ENCODE results near the gene NIPAL3. TPM values are rescaled to one million over a fixed set of nuclear protein-coding genes. Genes with fewer than 3 reads are reported as not detected.
A peak's percentile ranks its signal among the peaks of the same experiment; 100 is the strongest.

NIPAL3 gene
- total RNA-seq, 3 donors from 2014 or later (not counting 1 experiment from before 2014, with no cell fraction given) = 16.6 to 31.9 (median 29.4) TPM

DNA sequence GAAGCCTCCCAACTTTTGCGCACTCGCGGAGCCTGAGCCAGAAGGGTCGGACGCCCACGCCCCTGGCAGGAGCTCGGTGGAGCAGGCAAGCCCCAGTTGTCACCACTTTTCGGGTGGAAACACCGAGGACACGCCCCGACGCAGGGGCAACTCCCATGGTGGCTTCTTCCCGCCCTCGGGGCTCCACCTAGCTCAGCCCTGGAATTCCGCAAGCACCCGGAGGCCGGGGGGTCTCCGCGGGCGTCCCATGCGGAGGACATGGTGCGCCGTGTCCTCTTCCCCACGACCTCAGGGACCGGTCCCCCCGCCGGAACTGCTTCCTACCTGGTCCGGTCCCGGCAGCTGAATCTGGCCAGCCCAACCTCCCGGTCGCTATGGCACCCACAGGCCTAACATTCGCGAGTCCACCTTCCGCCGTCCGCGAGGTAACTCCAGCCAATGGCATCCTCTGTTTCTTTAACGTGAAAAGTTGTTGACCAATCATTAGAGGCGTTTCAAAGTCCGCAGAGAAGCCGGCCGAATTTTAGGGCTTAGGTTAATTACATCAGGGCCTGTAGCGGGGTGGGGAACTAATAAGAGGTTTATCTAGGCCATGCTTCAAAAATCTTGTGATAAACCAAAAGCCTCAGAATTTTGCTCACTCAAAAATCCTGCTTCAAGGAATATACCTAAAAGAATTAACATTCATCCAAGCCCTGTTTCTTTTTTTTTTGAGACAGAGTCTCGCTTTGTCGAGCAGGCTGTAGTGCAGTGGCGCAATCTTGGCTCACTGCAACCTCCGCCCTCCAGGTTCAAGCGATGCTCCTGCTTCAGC is 2.0 kb upstream of the NIPAL3 start, which contains the start of gene STPG1:
TSS of gene STPG1 (minus strand) at position 433 of the 814 bp plus-strand sequence. CDS start 12,394 bp downstream, outside the sequence.
- H3K4me3 Mint-ChIP-seq = peak within 1 kb of the TSS; percentile 88
- TF ChIP-seq, protein P1, sequence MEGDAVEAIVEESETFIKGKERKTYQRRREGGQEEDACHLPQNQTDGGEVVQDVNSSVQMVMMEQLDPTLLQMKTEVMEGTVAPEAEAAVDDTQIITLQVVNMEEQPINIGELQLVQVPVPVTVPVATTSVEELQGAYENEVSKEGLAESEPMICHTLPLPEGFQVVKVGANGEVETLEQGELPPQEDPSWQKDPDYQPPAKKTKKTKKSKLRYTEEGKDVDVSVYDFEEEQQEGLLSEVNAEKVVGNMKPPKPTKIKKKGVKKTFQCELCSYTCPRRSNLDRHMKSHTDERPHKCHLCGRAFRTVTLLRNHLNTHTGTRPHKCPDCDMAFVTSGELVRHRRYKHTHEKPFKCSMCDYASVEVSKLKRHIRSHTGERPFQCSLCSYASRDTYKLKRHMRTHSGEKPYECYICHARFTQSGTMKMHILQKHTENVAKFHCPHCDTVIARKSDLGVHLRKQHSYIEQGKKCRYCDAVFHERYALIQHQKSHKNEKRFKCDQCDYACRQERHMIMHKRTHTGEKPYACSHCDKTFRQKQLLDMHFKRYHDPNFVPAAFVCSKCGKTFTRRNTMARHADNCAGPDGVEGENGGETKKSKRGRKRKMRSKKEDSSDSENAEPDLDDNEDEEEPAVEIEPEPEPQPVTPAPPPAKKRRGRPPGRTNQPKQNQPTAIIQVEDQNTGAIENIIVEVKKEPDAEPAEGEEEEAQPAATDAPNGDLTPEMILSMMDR (IDR thresholded peaks at IDR 0.05) = no peak
- no peaks in the 10 kb centered on the region for H3K36me3 Mint-ChIP-seq
- Histone ChIP-seq H3K36me3 (ENCODE audit: control insufficient read depth, insufficient read depth, low read length) (no peaks in the 10 kb centered on the region), H3K9me3 (ENCODE audit: control insufficient read depth, insufficient read depth, low read length) (no peaks in the 10 kb centered on the region), H3K4me1 (ENCODE audit: control insufficient read depth, insufficient read depth, low read length) (peaks cover 32% of the 10 kb centered on the region), H3K27me3 (ENCODE audit: control insufficient read depth, insufficient read depth, low read length) (no peaks in the 10 kb centered on the region), H3K4me3 (ENCODE audit: low read length) (peak within 1 kb of the TSS; percentile 84), H3K27ac (ENCODE audit: low read length) (peak within 1 kb of the TSS; percentile 49)
- peaks cover 43 to 46% of the 10 kb centered on the region in 2 donors for H3K4me1 Mint-ChIP-seq
- H3K27ac Mint-ChIP-seq = peak within 1 kb of the TSS in 1 of 2 donors; percentile 87
- intact Hi-C loops (cut with micrococcal nuclease) = no loop called here
- no peaks in the 10 kb centered on the region for H3K9me3 Mint-ChIP-seq
- ATAC-seq (peak; percentile 15 to 52 (median 41)), DNase-seq (peak; percentile 61 to 89)
- 9% methylated on average over 48 of the region's 48 CpGs for WGBS (ENCODE audit: insufficient coverage)
- peaks cover 0 to 9% of the 10 kb centered on the region in 2 donors for H3K27me3 Mint-ChIP-seq (ENCODE audit: low read depth in 2 of 2)

DNA sequence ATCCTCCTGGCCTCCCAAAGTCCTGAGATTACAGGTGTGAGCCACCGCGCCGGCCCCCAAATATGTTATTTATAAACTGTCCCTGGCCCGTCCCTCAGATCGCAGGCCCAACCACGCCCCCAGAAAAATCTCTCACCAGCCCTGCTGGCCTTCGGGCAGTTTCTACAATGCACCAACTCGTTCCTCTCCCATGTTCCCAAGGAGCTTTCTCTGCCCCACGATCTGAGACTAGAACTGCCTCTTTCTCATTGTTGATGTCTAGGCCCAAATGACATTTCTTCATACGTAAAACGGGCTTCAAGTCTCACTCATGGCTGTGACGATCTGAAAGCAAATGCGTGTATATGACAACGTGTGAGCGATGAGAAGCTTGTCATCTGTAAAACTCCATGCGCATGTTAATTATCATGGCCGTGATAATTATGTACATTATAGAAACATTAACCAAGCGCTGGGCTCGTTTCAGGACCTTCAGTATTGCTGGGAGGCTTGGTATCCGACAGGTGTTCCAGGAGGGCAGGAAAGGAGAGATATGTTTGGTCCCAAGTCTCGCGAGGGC is 748 bp upstream of the NIPAL3 start:
- H3K27me3 ChIP-seq (ENCODE audit: control insufficient read depth, insufficient read depth, low read length) = no peaks in the 10 kb centered on the region
- TF ChIP-seq, protein P1 (IDR thresholded peaks at IDR 0.05) = no peak
- peaks cover 4% of the 10 kb centered on the region for H3K36me3 ChIP-seq (ENCODE audit: control insufficient read depth, insufficient read depth, low read length)
- no peaks in the 10 kb centered on the region for H3K9me3 ChIP-seq (ENCODE audit: control insufficient read depth, insufficient read depth, low read length)
- no peak for ATAC-seq
- peaks cover 32% of the 10 kb centered on the region for H3K4me1 ChIP-seq (ENCODE audit: control insufficient read depth, insufficient read depth, low read length)
- Mint-ChIP-seq H3K27me3 (ENCODE audit: low read depth in 2 of 2) (peaks cover 0 to 9% of the 10 kb centered on the region in 2 donors), H3K4me1 (peaks cover 46 to 48% of the 10 kb centered on the region in 2 donors), H3K4me3 (peak overlapping the region; percentile 98), H3K36me3 (no peaks in the 10 kb centered on the region), H3K27ac (peak overlapping the region; percentile 81 to 92), H3K9me3 (no peaks in the 10 kb centered on the region)
- 78% methylated on average over 22 of the region's 22 CpGs for WGBS (ENCODE audit: insufficient coverage)
- peak overlapping the region; percentile 15 for H3K4me3 ChIP-seq (ENCODE audit: low read length)
- intact Hi-C loops (cut with micrococcal nuclease) = loop anchor here (1.0 to 5.0 kb wide), 3 partner anchors 112 to 227 kb away; partner anchors contain the start of gene SRRM1
- no peak for DNase-seq
- no peak overlapping the region for H3K27ac ChIP-seq (ENCODE audit: low read length)

DNA sequence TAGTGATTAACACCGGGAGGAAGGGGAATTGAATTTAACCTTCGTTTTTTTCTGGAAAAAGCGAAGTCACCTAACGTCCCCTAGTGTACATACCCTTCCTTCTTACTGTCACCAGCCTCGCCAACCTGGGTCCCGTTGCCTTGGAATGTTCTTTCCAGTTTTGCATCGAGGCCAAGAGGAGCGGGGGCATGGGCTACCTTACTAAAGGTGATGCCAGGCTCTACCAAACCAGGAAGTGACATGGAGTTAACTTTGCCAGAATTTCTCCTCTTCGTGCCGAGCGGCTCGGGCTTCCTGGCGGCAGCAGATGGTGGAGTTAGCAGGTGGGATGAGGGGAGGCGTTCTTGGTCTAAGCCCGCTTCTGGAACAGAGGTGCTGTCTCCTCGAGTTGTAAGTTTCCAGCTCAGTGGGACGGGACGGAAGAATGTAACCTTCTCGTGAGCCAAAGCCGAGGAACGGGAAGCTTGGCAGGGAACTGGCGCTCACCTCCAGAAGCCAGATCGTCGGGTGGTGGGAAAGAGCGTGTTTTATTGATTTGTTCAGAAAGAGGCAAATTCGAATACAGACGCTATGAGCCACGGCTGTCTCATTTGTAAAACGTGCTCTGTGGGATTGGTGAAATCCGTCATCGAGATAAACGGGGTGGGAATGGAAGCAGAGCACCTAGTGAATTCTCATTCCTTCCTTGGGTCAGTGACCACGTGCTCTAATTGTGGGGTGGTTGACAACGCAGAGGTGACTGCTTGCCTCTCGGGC is 486 bp downstream of the NIPAL3 start:
- peaks cover 0 to 1% of the 10 kb centered on the region in 2 donors for H3K27me3 Mint-ChIP-seq (ENCODE audit: low read depth in 2 of 2)
- Histone ChIP-seq H3K4me1 (ENCODE audit: control insufficient read depth, insufficient read depth, low read length) (peaks cover 32% of the 10 kb centered on the region), H3K36me3 (ENCODE audit: control insufficient read depth, insufficient read depth, low read length) (peaks cover 12% of the 10 kb centered on the region), H3K9me3 (ENCODE audit: control insufficient read depth, insufficient read depth, low read length) (no peaks in the 10 kb centered on the region), H3K4me3 (ENCODE audit: low read length) (peak overlapping the region; percentile 57), H3K27ac (ENCODE audit: low read length) (peak overlapping the region; percentile 33), H3K27me3 (ENCODE audit: control insufficient read depth, insufficient read depth, low read length) (no peaks in the 10 kb centered on the region)
- TF ChIP-seq, protein P1 (IDR thresholded peaks at IDR 0.05) = no peak
- ATAC-seq (peak in 2 of 3 donors; percentile 4 to 7), DNase-seq (no peak)
- no peaks in the 10 kb centered on the region for H3K36me3 Mint-ChIP-seq
- peaks cover 46 to 48% of the 10 kb centered on the region in 2 donors for H3K4me1 Mint-ChIP-seq
- H3K4me3 Mint-ChIP-seq = peak overlapping the region; percentile 98
- WGBS (ENCODE audit: insufficient coverage) = 2% methylated on average over 34 of the region's 35 CpGs
- H3K9me3 Mint-ChIP-seq = no peaks in the 10 kb centered on the region
- peak overlapping the region; percentile 81 to 92 for H3K27ac Mint-ChIP-seq
- intact Hi-C loops (cut with micrococcal nuclease) = loop anchor here (1.0 to 5.0 kb wide), 3 partner anchors 111 to 226 kb away; partner anchors contain the start of gene SRRM1

Measured in natural killer cell (primary cell).